Amniotic stem cell (primary cell): Measurements from ENCODE around the gene KRT8.
"Not testable (repeated sequence)": the region's sequence is repeated elsewhere in the genome, so short reads cannot be mapped to it uniquely, and the experiment has no call there.

ENCODE experiments used
- DNase-seq: peaks from one replicate; lab custom pipeline; 2025; lab: John Stamatoyannopoulos, UW

The KRT8 gene

GRCh38 chr12:52874573-52875435 is 30.1 kb downstream of the KRT8 start:
- no peak for DNase-seq

GRCh38 chr12:52873832-52874572 is 30.9 kb downstream of the KRT8 start:
- DNase-seq: peak; percentile 79

- no peak for DNase-seq
These were observed 31.4 kb downstream of the KRT8 start for GRCh38 chr12:52873513-52873831.

GRCh38 chr12:52872644-52873389 is 32.1 kb downstream of the KRT8 start:
- DNase-seq: no peak

- peak; percentile 69 for DNase-seq
These were observed 33.4 kb downstream of the KRT8 start for GRCh38 chr12:52871291-52872039.

GRCh38 chr12:52870361-52871290 is 34.2 kb downstream of the KRT8 start:
- no peak for DNase-seq

GRCh38 chr12:52867642-52868041 is 37.2 kb downstream of the KRT8 start:
- DNase-seq: no peak

- DNase-seq: no peak
These were observed 37.7 kb downstream of the KRT8 start for GRCh38 chr12:52867152-52867551.

- DNase-seq: peak; percentile 30
These were observed 39.6 kb downstream of the KRT8 start for GRCh38 chr12:52865090-52865944.

GRCh38 chr12:52862023-52862422 is 42.9 kb downstream of the KRT8 start:
- no peak for DNase-seq

GRCh38 chr12:52861511-52861910 is 43.4 kb downstream of the KRT8 start:
- DNase-seq: no peak

- no peak for DNase-seq
These were observed 44.6 kb downstream of the KRT8 start for GRCh38 chr12:52860102-52860823.

- no peak for DNase-seq
These were observed 47.4 kb downstream of the KRT8 start for GRCh38 chr12:52857500-52857899.

- DNase-seq: no peak
These were observed 48.1 kb downstream of the KRT8 start for GRCh38 chr12:52856787-52857186.

GRCh38 chr12:52856077-52856476 is 48.8 kb downstream of the KRT8 start:
- not testable (repeated sequence) for DNase-seq

GRCh38 chr12:52851787-52852186 is 53.1 kb downstream of the KRT8 start:
- no peak for DNase-seq

GRCh38 chr12:52850681-52851080 is 54.2 kb downstream of the KRT8 start:
- DNase-seq: no peak

- no peak for DNase-seq
These were observed 55.4 kb downstream of the KRT8 start for GRCh38 chr12:52849511-52849910.

GRCh38 chr12:52848661-52849255 is 56.1 kb downstream of the KRT8 start, which contains the start of gene KRT78:
TSS of gene KRT78 (minus strand) at chr12:52848994. CDS start at chr12:52848930, 64 bp downstream.
- no peak for DNase-seq
